HFF-Myc (cell line): ENCODE results near the gene SETBP1.
A peak's percentile ranks its signal among the peaks of the same experiment; 100 is the strongest.

Experiments used
- DNase-seq: peaks from one replicate; pipeline ENCODE4 v3.0.0-alpha.2; 2011; ENCODE audit warnings: low read depth; ENCODE audit errors: extremely low read depth
- H3K4me3 ChIP-seq: replicated peaks from 2 replicates; pipeline ENCODE4 v1.5.1; 2011; ENCODE audit warnings: low read depth, mild to moderate bottlenecking, control low read depth, low read length
- CTCF ChIP-seq: IDR thresholded peaks from 2 replicates; pipeline ENCODE4 v1.5.1; 2012; ENCODE audit warnings: mild to moderate bottlenecking, low read depth, low read length, control low read depth; ENCODE audit errors: missing control alignments

Gene SETBP1

DNA sequence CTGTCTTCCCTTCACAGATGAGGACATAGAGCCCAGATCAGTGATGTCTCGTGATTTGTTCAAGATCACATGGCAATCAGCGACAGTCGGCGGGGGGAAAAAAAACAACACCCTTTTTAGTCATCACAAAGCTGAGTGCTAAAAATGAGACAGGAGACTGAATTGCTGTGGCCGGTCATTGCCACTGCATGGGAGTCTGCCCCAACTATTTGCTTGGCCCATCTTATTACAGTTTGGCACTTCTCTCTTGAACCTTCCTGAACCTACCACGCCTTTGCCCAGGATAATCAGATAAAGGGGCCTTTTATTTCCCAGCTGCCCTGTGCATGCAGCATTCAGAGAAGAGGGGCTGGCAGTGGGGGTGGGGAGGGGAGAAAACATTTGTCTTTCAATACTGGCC lies 42.7 kb downstream of the SETBP1 start:
- no peak overlapping the region for H3K4me3 ChIP-seq

DNA sequence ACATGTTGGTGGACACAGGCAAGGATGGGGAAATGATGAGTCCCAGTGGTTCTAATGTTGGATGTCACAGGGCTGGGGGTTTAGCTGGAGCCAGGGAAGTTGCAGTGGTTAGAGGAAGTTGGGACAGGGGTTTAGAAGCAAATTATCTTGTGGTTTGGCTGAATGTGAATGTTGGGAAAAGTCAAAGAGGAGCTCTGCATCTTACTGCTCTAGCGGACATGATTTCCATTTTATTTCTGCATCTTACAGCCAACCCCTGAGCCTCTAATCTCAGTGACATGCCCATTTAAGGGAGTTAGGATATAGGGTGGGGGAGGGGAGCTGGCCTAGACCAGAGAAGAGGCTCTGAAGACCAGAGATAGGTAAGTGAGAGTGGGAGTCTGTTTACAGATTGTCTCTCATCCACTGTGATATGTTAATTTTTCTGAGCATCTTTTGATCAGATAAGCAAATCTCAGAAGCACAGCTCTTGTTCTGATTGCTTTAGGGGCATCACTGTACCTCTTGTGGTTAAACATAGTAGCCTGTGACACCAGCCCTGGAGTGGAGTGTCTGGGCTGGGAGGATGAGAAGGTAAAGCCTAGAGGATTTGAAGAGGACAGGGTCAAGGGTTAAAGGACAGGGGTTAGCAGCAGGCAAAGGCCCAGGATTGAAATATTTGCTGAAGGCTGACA lies 43.6 kb downstream of the SETBP1 start:
- DNase-seq, result no peak
- no peak overlapping the region for H3K4me3 ChIP-seq
- no peak for TF ChIP-seq CTCF

More for the DNA sequence above, 42.7 kb downstream of the SETBP1 start:
- no peak for DNase-seq
- TF ChIP-seq CTCF, result no peak

- no peak for TF ChIP-seq CTCF
- no peak for DNase-seq
- no peak overlapping the region for H3K4me3 ChIP-seq
Observed at GRCh38 chr18:44725300-44726058, 44.8 kb downstream of the SETBP1 start.

GRCh38 chr18:44726059-44726421 lies 45.4 kb downstream of the SETBP1 start:
- DNase-seq, result no peak
- TF ChIP-seq CTCF, result no peak
- H3K4me3 ChIP-seq, result no peak overlapping the region

- no peak for TF ChIP-seq CTCF
- no peak for DNase-seq
- H3K4me3 ChIP-seq, result no peak overlapping the region
Observed at GRCh38 chr18:44727291-44727690, 46.6 kb downstream of the SETBP1 start.

DNA sequence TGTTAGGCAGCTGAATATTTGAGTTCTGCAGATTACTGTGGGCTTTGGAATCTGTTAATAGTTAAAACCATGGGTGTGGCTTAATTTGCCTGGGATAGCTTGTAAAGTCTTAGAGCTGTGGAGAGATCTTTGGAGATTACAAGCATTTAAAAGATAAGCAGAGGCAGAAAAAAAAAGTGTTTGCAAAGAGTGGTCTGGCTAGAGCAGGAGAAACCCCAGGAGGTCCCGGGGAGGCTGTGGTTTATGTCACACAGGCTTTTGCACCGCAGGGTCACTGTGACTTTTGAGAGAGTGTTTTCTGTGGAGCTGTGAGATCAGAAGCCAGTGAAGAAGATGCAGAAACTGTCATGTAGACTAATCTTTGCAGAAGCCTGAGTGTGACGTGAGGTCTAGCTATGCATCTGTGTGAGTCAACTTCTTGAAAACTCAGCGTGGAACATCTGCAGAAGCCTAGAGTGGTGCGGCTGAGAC lies 49.0 kb downstream of the SETBP1 start:
- DNase-seq, result peak; percentile 36
- no peak for TF ChIP-seq CTCF
- no peak overlapping the region for H3K4me3 ChIP-seq
